GM19372 (cell line): ENCODE measurements around the gene TAS2R14.

Experiments used
- ATAC-seq: cut with Tn5 transposase; IDR thresholded peaks from one replicate; pipeline ENCODE4 v1.9.1; 2021; ENCODE audit warnings: mild to moderate bottlenecking, low read depth, moderate library complexity; ENCODE audit not compliant: unreplicated experiment

The TAS2R14 gene, protein sequence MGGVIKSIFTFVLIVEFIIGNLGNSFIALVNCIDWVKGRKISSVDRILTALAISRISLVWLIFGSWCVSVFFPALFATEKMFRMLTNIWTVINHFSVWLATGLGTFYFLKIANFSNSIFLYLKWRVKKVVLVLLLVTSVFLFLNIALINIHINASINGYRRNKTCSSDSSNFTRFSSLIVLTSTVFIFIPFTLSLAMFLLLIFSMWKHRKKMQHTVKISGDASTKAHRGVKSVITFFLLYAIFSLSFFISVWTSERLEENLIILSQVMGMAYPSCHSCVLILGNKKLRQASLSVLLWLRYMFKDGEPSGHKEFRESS

DNA sequence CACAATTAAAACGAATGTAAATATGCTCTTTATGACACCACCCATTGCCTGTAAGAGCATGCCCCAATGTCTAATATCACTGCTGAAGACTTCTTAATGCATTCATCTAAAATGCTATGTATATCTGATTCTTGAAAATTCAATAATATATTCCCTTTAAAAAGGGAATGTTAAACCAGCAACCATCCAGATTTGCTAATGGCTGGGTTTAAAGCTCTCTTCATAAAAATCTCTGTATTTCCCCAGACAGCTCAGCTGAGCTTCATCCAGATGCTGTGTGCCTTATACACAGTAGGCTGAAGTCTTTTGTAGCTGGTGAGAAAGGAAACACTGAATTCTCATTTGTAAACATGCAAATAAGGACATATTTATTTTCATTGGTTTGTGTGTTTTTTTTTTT, at the start of gene TAS2R14:
TSS of gene TAS2R14 (minus strand) at position 101 of the 400 bp plus-strand sequence. CDS start at position 45, 56 bp downstream.
- ATAC-seq, result no peak

DNA sequence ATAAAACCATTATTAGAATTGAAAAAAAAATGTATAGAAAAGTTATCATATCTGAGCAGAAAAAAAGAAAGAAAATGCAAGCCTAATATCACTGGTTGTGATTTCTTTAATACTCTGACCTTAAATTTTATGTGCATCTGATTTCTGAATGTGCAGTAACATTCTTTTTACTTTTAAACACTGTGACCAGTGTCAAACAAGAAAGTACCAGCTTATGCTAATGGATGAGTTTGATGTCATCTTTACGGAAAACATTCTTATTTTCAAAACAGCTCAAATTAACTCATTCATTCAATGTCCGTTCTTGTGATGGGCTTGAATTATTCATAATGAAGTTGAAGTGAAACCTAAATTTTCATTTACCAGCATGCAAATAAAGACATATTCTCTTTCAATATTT, 47.7 kb upstream of the TAS2R14 start, which contains the start of gene TAS2R50:
TSS of gene TAS2R50 (minus strand) at position 101 of the 400 bp plus-strand sequence. CDS start at position 49, 52 bp downstream.
- no peak for ATAC-seq

DNA sequence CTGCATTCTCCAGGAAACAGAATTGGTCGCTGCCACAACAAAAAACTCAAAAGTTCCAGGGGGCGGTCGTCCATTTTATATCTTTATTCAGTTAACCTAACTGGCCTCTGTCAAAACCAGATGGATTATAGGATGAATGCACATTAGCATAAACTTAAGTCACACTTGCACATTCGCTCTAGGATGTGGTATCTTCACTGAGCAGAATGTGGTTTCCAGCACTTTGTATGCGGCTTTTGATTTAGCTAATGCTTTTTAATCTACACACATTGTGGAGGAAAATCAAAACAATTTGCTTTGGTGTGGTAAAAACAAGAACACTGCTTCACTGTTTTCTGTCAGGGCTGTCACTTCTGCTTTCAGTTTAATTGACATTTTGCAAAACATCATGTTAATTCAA, 43.2 kb upstream of the TAS2R14 start:
- ATAC-seq, result no peak

- ATAC-seq, result no peak
These were observed 35.9 kb upstream of the TAS2R14 start for GRCh38 chr12:10974965-10975364.

DNA sequence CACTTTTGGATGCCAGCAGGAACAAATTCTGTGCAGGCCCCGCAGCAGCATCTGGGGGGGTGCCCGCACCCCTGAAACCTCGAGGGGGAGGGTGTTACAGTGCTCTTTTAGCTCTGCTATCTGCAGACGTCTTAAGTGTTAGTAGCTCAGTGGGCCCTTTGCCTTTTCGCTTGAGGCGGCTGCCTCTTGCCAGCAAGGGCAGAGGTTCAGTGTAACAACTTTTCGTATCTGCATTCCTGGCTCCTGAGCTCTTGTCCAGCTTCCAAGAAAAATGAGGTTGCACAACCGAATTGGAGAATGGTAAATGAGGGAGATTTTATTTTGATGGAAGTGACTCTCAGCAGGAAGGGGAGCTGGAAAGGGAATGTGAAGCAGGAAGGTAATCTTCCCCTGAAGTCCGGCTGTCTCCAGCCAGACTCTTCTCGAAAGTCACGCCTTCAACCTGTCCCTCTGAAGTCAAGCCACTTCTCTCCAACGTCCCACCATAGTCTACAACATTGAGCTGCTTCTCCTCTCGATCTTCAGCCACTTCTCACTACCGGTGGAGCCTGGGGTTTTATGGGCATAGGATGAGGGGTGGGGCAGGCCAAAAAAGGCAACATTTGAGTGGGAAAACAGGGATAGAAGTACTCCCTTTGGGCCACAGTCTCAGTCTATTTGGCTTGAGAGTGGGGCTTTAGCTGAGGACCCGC, 29.8 kb upstream of the TAS2R14 start:
- ATAC-seq, result no peak

GRCh38 chr12:10967409-10967808, 28.3 kb upstream of the TAS2R14 start:
- no peak for ATAC-seq

DNA sequence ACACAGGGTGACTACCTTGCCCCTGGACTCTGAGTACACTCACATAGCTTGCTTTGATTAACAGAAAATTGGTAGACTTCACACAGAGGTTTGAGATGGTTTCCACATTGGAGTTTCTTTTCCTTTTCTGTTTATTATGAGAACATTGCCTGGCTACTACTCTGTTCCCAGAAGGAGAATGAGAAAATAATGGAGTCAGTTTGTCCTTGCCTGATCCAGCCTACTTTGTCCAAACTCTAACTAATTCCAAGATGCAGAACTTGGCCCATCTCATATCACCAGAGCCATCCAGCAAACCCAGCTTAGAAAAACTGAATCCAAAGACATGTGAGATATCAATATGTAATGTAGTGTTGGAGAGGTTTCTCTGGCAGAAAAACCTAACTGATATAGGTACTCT, 27.3 kb upstream of the TAS2R14 start:
- ATAC-seq, result no peak

DNA sequence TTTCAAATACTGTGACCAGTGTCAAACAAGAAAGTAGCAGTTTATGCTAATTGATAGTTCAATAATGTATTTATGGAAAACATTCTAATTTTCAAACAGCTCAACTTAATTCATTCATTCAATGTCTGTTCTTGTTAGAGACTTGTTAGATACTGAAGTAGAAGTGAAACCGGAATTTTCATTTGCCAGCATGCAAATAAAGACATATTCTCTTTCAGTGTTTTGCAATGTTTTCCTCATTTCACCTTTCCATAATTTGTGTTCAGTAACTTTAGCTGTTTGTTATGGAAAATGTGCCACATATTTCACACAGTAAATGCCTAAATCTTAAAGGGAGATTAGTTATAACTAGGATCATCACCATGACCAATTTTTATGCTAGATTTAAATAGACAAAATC, 26.4 kb upstream of the TAS2R14 start:
- no peak for ATAC-seq

DNA sequence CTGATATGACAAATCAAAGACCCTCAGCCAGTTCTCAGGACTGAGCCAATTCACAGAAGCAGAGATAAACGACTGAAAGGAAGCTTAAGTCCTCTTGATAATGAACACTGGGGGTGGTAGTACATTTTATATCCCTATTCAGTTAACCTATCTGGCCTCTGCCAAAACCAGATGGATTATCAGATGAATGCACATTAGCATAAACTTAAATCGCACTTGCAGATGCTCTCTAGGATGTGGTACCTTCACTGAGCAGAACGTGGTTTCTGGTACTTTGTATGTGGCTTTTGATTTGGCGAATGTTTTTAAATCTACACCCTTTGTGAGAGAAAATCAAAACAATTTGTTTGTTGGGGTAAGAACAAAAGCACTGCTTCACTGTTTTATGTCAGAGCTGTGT, 21.1 kb upstream of the TAS2R14 start:
- no peak for ATAC-seq

DNA sequence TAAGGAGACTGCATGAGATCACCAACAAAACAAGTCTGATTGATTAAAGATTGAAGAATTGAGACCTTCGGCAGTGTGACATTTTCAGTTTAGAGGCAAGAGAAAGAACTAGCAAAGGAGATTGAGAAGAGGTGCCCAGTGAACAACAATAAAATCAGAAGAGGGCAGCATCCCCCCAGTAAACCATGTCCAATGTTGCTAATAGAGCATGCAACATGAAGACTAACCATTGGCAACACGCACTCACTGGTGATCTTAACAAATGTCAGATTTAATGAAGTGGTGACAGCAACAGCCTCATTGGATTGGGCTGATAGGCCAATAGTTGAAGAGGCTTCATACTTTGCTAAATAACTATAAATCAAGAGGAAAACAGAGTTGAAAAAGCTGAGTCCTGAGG, 20.7 kb upstream of the TAS2R14 start:
- no peak for ATAC-seq

DNA sequence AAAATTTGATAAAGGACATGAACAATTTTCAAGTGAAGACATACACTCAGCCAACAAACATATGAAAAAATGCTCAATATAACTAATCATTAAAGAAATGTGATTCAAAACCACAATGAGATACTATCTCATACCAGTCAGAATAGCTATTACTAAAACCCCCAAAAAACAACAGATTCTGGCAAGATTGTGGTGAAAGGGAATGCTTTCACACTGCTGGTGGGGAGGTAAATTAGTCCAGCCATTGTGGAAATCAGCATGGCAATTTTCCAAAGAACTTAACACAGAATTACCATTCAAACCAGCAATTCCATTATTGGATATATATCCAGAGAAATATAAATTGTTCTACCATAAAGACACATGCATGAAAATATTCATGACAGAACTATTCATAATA, 18.7 kb upstream of the TAS2R14 start:
- ATAC-seq, result no peak

- no peak for ATAC-seq
These were observed 17.0 kb upstream of the TAS2R14 start for GRCh38 chr12:10956085-10956484.

GRCh38 chr12:10952645-10953044, 13.6 kb upstream of the TAS2R14 start:
- no peak for ATAC-seq

DNA sequence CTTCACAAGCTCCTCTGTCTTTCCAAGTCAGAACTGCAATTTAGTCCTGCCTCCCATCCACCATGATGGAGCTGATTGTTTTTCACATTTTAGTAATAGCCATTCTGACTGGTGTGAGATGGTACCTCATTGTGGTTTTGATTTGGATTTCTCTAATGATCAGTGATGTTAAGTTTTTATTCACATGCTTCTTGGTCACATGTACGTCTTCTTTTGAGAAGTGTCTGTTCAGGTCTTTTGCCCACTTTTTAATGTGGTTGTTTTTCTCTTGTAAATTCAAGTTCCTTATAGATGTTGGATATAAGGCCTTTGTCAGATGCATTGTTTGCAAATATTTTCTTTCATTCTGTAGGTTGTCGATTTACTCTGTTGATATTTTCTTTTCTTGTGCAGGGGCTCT, 4.1 kb upstream of the TAS2R14 start:
- no peak for ATAC-seq

- no peak for ATAC-seq
These were observed 3.0 kb upstream of the TAS2R14 start for GRCh38 chr12:10941916-10942607.

DNA sequence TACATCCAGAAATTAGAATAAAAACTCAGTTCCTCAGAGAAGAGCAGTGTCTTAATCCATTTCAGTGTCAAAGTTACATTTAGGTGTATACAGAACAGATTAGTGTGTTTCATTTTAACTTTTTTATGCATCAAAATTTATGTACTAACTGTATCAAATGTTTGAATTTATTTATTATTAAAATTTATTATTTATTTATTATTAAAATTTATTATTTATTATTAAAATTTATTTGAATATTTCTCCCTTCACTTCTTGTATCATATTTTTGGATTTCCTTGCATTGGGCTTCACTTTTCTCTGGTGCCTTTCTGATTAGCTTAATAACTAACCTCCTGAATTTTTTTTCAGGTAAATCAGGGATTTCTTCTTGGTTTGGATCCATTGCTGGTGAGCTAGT, 2.3 kb upstream of the TAS2R14 start:
- no peak for ATAC-seq

DNA sequence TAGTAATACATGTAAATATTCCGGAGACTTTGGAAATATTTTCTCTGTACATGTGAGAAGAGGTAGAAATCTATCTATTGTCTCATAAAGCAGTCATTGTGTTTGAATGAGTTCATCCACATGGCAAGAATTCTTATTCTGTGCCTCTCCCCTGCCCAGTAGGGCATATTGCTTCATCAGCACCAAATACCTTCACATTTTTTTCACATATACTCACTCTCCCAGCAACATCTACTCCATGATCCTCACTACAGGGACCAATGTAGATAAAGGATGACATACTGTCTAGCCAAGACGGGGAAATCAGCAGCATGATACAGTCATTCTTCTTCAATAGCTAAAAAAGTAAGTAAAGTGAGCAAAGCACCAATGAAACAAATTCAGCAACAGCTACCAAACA, 1.3 kb upstream of the TAS2R14 start:
- ATAC-seq, result no peak

DNA sequence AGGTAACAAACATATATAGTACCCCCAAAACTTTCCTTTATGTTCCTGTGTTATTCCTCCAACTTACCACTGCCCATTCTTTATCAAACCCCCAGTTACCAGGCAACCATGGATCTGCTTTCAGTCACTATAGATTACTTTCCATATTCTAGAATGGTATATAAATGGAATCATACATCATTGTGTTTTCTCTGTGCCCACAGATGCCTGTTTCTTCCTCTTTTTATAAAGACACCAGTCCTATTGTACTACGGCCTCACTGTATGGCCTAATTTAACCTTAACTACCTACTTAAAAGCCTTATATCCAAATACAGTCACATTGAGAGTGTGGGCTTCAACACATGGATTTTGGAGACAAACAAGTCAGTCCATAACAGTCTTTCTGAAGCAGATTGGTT, 2.6 kb downstream of the TAS2R14 start:
- ATAC-seq, result no peak

- no peak for ATAC-seq
These were observed 10.2 kb downstream of the TAS2R14 start, which contains the start of gene PRH2 for GRCh38 chr12:10928746-10929286. TSS of gene PRH2 (plus strand) at chr12:10929236. CDS start at chr12:10929274, 38 bp downstream.

- no peak for ATAC-seq
These were observed 12.8 kb downstream of the TAS2R14 start for GRCh38 chr12:10926269-10926668.

GRCh38 chr12:10919809-10920208, 19.3 kb downstream of the TAS2R14 start:
- ATAC-seq, result no peak
